Activated T-helper 1 cell treated with anti-CD3 and anti-CD28 coated beads, Interleukin-2, amount 50 U/mL, for 16 hours (primary cell): ENCODE measurements around the gene CCDC154.
A peak's percentile ranks its signal among the peaks of the same experiment; 100 is the strongest.

ENCODE experiments used
- DNase-seq, 2 donors: peaks; one replicate each; pipeline ENCODE4 v3.0.0-alpha.2; 2020; ENCODE audit warnings: low read depth in 1 of 2, low spot score in 1 of 2

Gene CCDC154

DNA sequence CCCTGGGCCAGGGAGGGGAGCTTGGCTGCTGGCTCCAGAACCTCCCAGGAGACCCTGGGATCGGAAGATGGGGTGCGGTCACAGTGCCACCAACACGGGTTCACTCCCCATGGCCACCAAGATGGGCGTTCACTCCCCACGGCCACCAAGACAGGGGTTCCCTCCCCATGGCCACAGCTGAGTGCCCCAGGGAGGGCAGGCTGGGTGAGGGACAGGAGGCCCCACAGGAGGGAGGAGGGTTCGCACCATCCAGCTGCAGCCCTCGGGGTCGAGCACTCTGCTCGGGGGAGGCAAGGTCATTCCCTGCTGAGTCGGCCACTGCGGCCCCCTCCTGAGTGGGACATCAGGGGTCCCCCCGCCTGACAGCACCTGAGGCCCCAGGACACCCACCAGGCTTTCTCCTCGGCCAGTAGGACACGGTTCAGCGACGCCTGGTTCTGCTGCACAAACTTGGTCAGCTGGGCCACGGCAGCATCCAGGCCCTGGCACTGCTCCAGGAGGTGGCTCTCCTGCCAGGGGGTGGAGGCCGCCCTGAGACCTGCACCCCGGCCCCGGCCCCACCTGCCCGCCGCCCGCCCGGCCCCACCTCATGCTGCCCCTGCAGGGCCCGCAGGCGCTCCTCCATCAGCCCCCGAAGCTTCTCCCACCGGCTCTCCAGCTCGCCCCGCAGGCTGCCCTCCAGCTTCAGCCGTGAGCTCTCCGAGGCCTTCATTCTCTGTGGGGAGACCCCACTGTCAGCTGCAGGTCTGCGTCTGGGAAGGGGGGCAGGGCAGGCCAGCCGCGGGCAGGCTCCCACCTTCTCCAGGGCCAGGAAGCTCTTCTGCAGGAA is 5.9 kb downstream of the CCDC154 start:
- no peak for DNase-seq

DNA sequence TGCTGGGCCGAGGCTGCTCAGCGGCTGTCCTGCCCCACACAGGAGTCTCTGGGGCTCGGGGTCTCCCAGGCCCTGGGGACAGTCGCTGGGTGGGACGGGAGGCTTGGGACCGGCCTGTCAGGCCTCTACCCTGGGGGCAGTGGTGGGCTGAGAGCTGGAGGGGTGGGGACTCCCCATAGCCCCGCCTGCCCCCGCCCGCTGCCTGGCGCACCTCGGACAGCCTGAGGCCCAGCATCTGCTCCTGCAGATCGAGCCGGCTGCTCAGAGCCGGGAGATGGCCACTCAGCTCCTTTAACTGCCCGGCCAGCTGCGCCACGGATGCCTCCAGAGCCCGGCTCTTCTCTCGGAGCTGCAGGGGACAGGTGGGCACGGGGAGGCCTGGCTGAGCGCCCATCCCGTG is 6.8 kb downstream of the CCDC154 start:
- no peak for DNase-seq

DNA sequence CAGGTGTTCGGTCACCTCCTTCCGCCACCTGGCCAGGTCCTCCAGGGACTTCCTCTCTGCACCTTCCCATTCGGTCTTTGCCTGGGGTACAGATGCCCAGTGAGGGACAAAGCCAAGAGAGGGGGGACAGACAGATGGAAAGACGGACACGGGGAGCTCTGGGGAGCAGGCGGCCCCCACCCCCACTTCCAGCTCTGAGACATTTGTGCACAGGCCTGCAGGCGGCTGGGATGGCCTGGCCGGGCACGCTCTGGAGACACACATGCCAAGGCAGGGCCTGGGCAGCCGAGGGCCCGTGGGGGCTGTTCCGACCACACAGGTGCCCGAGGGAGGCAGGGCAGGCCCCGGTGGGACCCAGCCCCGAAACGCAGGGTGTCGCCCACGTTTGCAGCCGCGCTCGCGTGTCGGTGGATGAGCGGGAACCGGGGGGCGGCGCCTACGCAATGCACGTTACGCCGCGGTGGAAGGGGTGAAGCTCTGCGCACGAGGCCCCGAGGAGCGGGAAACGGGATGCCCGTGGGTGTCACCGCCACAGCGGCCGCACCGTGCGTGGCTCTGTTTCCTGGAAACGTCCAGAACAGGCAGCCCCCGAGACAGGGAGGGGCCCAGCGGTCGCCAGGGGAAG is 7.5 kb downstream of the CCDC154 start:
- DNase-seq, result no peak

DNA sequence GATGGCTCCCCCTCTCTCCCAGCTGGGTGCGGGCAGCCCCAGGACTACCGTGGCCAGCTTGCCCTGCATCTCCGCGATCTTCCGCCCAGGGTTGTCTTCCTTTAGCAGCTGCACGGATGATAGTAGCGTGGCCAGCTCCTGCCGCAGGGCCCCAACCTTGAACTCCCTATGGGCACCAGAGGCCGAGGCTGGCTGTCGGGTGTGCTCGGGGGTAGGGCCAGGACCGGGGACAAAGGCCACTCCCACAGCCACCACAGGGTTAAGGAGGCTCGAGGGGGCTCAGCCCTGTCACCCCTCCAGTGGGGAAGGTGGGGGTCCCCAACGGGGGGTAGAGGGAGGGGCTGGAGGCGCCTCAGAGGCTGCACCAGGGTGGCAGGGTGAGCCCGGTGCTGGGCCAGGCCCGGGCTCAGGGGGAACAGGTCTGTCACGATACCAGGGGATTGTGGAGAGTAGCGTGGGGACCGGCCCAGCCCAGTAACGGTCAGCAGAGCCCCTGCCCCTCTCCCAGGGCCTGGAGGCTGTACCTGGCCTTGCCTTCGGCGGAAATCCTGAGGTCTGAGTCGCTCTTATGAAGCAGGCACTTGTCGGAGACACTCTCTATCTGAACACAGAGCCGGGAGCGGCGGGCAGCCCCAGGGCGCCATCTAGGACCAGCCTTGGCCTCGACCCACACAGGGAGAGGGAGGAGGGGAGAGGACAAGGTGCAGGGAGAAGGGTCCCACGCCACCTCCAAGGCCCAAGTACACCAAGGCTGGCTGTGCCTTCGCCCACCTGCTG is 8.2 kb downstream of the CCDC154 start:
- no peak for DNase-seq

DNA sequence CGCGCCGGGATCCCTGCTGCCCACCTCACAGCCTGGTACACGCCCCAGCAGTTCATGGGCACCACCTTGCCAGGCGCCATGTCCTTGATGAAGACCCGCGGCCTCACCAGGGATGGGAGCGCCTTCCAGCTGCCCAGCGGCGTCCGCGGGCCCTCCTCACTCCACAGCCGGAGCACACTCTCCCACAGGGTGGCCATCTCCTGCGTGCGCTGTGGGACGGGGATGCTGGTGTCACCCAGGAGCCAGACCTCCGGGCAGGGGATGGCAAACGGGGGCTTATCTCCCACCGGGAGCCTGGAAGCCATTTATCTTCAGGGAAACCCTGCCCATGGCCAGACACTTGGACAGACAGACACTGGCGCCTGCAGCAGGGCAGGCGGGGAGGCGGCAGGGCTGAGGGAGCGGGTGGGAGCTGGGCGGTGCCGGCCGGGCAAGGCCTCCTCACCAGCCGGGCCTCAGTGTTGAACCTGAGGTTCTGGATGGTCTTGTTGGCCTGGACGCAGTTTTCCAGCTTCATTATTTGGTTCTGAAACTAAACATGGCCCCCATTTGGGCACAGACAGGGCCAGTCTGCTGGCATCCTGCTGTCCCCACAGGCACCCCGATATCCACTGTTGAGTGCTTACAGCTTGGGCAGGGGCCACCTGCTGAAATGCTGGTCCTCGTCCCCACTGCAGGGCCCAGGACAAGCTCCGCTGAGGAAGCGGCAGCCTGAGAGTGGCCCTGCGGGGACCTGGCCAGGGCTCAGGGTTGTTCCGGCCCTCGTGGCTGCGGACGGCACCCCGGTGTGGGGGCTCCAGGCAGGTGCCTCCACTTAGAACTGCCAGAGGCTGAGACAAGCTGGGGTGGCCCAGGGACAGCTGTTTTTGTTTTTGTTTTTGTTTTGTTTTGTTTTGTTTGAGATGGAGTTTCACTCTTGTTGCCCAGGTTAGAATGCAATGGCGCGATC is 9.4 kb downstream of the CCDC154 start:
- no peak for DNase-seq

DNA sequence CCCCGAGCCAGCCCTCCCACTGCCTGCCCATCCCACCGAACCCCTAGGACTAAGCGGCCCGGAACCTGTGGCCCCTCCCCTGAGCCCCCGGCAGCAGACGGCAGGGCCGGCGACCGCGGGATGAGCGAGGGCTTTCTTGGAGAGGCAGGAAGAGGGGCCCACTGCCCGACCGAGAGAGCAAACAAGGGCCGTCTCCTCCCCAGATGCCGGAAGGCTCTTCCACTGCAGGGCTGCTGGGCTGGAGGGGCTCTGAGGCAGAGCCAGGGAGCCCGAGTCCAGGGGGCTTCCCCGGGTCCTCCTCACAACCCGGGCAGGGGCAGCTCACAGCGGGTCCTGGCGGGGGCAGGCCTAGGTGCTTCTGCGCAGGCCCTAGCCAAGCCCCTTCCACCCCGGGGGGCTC is 10.6 kb downstream of the CCDC154 start:
- no peak for DNase-seq

DNA sequence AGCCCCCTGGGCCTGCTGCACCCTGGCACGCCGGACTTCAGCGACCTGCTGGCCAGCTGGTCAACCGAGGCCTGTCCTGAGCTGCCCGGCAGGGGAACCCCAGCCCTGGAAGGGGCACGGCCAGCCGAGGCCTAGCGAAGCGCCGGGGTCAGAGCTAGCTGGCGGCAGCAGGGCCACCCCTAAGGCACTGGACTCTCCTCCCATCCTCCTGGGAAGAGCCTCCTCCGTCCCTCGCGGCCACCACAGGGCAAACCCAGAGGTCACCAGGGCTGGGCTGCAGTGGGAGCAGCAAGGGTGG is 11.1 kb downstream of the CCDC154 start:
- DNase-seq, result no peak

DNA sequence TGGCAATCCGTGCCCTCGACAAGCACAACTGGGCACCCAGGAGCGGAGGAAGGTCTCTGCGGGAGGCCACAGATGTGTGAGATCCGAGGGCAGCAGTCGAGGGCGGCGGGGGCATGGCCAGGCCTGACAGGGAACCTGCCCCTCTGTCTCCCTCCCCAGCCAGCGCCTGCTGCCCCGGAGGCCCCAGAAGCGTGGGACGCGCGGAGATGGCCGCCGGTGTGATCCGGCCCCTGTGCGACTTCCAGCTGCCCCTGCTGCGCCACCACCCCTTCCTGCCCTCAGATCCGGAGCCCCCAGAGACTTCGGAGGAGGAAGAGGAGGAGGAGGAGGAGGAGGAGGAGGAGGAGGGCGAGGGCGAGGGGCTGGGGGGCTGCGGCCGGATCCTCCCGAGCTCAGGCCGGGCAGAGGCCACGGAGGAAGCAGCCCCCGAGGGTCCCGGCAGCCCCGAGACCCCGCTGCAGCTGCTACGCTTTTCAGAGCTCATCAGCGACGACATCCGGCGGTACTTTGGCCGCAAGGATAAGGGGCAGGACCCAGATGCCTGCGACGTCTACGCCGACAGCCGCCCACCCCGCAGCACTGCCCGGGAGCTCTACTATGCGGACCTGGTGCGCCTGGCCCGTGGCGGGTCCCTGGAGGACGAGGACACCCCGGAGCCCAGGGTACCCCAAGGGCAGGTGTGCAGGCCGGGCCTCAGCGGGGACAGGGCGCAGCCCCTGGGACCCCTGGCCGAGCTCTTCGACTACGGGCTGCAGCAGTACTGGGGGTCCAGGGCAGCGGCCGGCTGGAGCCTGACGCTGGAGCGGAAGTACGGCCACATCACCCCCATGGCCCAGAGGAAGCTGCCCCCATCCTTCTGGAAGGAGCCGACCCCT is 11.7 kb downstream of the CCDC154 start:
- no peak for DNase-seq

DNA sequence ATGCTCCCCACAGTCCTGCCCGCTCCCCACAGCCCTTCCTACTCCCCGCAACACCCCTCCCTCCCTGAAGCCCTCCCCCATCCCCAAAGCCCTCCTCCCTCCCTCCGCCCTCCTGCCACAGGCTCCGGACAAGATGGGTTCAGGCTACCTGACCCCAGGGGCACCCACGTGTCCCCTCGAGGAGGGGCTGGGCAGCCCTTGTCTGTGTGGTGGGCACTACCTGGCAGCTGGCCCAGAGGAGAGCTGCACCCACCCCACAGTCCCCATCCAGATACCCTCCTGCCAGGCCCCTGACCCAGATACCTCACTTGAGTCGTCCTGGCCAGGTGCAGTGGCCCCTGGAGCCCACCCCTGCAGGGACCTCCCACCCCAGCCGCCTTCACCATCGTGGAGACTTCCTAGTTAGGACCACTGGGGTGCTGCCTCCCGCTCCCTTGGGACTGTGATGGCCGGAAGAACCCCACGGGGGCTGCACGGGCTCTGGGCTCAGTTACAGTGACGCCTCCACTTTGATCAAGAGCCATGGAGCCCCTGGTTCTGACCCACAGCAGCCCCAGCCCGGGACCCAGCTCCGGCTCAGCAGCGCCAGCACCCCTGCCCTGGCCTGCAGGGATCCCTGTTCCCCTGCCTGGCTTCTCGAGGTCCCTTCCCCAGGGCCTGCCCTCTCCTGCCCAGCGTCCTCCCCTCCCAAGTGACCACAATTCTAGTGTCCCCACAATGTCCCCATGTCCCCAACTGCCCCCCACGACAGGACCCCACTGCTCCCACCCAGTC is 12.7 kb downstream of the CCDC154 start:
- no peak for DNase-seq

DNA sequence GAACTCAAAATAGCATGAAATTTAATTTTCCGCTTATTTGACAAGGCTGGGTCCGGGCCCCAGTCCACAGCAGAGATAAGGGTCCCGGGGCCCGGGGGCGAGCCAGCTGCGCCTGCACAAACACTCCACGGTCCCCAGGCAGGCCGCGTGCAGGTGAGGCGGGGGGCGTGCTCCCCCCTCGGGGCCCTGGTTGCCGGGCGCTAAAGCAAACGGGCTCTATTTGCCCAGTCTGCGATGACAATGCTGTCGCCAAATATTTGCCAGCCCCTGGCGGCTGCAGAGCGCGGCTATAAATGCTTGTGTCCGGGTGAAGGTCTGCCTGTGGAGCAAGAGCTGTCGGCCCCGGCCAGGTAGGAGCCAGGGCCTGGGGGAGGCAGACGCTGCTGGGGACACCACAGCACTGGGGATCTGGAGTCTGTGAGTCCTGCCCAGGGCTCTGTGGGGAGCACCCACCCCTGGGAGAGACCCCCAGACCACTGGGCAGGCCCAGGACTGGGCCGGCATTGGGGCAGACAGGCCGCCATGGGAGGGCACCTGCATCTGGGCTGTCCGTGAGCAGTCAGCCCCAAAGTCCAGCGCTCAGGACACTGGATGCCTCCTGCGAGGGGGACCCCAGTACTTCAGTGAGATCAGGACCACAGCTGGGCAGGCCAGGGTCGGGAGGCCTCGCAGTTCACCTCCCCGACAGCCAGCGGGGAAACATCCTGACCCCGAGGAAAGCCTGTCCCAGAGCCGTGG is 13.4 kb downstream of the CCDC154 start, which contains the start of gene PERCC1:
Gene PERCC1 (plus strand): TSS at position 320 of the 738 bp plus-strand sequence. CDS start 1,516 bp downstream, outside the sequence.
- no peak for DNase-seq

DNA sequence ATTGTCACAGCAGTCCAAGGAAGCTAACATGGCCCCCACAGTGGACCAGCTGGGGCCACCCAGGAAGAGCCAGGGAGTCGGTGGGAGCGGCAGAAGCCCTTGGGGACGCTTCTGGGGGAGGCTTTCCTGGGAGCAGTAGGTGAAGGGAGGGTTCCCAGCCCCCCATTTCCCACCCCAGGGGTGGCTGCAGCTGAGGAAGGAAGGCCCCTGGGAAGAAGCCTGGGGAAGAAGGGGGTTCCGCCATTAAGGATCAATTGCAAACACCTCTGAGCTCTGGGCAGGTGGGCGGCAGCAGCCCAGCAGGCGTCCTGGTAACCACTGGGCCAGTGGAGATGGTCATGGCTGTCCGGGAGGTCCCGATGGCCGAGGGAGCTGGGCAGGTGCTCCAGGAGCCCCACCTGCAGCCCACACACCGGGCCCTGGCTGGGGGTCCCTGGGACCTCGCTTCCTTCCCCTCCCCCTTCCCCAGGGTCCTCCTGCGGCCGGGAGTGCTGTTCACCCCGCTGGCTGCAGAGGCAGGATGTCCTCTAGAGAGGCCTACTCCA is 14.1 kb downstream of the CCDC154 start:
- DNase-seq, result no peak

DNA sequence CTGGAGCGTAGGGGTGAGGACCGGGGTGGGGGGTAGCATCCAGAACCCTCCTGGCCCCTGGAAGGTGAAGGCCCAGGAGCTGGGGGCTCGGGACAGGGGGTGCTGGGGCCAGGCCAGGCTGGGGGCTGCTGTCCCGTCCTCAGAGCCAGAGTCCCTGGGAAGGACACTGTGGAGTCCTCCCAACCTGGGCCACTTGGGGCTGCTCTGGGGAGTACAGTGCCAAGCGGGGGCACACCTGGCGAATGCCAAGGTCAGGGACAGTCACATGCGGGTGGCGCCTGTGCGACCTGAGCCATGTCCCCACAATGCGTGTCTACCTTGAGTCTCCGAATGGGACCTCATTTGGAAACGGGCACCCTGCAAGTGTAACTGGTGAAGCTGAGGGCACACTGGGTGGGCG is 14.7 kb downstream of the CCDC154 start:
- no peak for DNase-seq

DNA sequence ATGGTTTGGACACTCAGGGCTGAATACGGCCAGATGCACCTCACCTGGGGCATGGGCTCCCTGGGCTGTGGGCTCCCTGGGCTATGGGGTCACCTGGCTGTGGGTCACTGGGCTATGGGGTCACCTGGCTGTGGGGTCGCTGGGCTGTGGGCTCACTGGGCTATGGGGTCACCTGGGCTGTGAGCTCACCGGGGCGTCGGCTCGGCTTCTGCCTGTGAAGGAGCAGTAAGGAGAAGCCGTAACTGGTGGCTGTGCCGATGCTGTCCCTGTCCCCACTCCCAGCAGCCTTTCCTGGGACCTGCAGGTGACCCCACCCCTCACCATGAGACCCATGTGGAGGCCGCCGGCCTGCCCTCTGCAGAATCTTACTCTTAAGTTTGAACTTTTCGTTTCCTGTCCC is 15.3 kb downstream of the CCDC154 start:
- no peak for DNase-seq

DNA sequence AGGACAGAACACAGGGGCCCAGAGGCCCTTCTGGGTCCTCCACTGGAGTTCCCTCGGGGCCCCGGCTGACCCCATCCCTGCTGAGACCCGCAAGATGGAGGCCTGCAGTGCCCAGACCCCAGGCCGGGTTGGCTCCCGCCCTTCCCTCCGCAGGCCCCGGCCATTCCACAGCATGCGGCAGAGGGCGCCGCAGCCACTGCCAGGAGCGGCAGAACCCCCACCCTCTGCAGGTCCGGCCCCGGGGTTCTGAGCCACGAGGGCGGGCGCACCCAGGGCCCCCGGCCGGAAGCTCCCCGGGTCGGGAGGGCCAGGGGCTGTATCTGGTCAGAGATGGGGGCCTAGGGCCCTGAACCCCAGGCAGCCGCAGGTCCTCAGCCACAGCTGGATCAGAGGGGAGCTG is 15.8 kb downstream of the CCDC154 start:
- DNase-seq, result peak in 1 of 2 donors; percentile 21

DNA sequence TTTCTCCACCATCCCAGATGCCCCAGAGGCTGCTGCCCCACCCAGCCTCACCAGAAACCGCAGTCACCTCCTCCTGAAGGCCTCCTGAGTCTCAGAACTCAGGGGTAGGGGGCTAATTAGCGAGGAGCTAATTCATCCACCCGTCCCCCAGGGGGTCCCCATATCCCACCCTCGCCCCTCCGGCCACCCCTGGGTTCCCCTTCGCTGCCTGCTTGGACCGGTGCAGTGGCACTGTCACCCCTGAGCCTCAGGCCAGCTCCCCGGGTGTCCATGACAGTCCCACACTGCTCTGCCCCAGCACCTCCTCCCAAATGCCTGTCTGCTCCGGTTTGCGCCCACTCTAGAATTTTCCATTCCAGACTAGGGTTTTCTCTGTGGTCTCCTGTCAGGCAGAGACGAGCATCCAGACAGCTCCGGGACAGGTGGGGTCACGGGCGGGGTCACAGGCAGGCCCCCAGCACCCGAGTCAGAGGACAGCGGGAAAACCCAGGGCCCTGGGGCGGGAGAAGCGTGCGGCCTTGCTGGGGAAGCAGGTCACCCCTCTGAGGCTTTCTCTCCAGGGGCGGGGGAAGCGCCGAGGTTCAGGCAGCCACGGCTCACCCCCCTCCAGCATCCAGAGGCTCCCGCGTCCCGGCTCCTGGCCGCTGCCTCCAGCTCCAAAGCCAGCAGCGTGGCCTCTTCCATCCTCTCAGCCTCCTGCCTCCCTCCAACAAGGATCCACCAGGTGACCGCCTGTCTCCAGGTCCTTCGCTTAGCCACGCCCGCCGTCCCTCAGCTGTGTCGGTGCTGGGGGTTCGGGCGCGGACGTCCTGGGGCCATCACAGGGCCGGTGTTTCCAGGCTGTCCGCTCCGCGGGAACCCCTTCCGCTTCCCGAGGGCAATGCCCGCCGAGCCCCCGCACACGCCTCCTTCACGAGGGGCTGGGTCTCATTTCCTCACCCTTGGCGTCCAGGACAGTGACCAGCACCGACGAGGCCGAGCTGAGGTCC is 16.6 kb downstream of the CCDC154 start:
- DNase-seq, result no peak

DNA sequence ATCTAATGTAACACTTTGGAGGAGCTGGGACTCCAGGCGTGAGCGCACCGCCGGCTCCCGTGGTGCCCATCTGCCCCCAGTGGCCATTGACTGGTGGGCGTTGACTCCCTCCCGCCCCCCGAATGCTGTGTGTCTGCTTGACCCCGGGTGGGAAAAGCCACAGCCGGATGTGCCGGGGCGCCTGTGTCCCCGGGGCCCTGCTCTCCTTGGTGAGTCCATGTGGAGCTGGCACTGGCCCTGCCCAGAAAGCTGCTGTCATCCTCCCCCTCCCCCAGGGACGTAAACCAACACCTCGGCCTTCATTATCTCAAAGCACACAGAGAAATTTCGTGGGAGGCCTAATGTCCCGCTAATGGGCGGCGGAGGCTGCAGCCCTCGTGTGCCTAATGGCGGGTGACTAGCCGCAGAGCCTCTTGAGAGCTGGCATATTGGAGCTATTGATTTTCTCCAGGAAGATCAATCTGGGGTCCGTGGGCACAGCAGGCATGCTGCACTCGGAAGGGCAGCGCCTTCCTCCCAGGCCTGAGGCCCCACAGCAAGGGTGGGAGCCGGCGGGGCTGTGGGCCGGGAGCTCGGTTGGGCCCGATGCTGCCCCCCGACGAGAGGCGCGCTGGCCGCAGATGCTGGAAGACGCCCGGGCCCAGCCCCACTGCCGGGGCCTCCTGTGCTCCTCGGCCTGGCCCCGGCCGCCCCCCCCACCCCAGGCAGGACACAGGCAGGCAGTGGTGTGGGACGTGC is 17.5 kb downstream of the CCDC154 start:
- DNase-seq, result no peak
